AG04449 (cell line): Measurements from ENCODE around the gene CLDN9.

Experiments used
- CTCF ChIA-PET: fragments of 350-600 bp; formaldehyde crosslinking; extraction: SDS; loops from one replicate; lab custom pipeline; 2021; ENCODE audit warnings: antibody characterized with exemption; lab: Yijun Ruan, JAX
- POLR2A ChIA-PET: fragments of 400-600, 350-600 bp; formaldehyde crosslinking; extraction: SDS; loops from one replicate; lab custom pipeline; 2020; ENCODE audit warnings: antibody characterized with exemption, inconsistent platforms; lab: Yijun Ruan, JAX
- DNase-seq: peaks from one replicate; pipeline ENCODE4 v3.0.0-alpha.2; 2010; ENCODE audit warnings: low read depth, low spot score
- H3K4me3 ChIP-seq: 2 replicates; pipeline ENCODE4 v1.5.1; 2011; ENCODE audit warnings: low read depth, mild to moderate bottlenecking, control low read depth, low read length
- TF ChIP-seq, protein P1 (sequence below): IDR thresholded peaks from one replicate; pipeline ENCODE4 v1.5.1; 2011; ENCODE audit warnings: mild to moderate bottlenecking, moderate library complexity, low read length, control low read depth, inconsistent platforms; ENCODE audit not compliant: insufficient read depth; ENCODE audit errors: missing control alignments

CLDN9 gene

GRCh38 chr16:2987833-2988232 is 24.9 kb upstream of the CLDN9 start:
- ChIA-PET POLR2A (no interaction called here), CTCF (no interaction called here)
- no peak overlapping the region for H3K4me3 ChIP-seq
- TF ChIP-seq, protein P1, sequence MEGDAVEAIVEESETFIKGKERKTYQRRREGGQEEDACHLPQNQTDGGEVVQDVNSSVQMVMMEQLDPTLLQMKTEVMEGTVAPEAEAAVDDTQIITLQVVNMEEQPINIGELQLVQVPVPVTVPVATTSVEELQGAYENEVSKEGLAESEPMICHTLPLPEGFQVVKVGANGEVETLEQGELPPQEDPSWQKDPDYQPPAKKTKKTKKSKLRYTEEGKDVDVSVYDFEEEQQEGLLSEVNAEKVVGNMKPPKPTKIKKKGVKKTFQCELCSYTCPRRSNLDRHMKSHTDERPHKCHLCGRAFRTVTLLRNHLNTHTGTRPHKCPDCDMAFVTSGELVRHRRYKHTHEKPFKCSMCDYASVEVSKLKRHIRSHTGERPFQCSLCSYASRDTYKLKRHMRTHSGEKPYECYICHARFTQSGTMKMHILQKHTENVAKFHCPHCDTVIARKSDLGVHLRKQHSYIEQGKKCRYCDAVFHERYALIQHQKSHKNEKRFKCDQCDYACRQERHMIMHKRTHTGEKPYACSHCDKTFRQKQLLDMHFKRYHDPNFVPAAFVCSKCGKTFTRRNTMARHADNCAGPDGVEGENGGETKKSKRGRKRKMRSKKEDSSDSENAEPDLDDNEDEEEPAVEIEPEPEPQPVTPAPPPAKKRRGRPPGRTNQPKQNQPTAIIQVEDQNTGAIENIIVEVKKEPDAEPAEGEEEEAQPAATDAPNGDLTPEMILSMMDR = no peak
- DNase-seq = no peak

DNA sequence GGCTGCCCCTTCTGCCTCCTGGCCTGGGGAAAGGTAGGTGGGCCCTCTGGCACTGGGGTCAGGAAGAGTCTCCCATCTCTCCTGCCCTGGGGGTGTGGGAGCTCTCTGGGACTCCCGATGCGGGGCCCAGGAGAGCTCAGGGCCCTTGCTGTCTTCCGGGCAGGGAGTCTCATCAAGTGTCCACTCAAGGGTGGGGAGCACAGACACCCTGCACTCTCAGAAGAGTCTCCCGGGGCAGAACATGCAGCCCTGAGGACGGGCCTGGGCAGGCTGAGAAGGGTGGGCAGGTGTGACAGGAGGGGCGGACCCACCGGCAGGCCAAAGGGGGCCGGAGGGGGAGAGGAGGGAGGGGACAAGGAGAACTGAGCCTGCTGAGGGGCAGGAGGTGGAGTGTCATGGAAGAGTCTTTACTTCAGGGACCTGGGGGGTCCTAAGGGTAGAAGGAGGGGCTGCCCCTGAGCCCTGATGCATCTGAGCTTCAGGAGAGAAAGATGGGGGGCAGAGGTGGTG is 24.1 kb upstream of the CLDN9 start:
- no peak for DNase-seq
- no peak overlapping the region for H3K4me3 ChIP-seq
- POLR2A ChIA-PET = interaction anchor here (0.5 kb wide), 1 partner anchor 32 kb away, joined by 3 read pairs; no protein-coding TSS in a partner anchor
- TF ChIP-seq, protein P1 = no peak
- CTCF ChIA-PET = no interaction called here

GRCh38 chr16:2990891-2991290 is 21.8 kb upstream of the CLDN9 start:
- no peak overlapping the region for H3K4me3 ChIP-seq
- no peak for DNase-seq
- ChIA-PET CTCF (no interaction called here), POLR2A (no interaction called here)
- TF ChIP-seq, protein P1 = no peak

GRCh38 chr16:2991566-2992261 is 21.0 kb upstream of the CLDN9 start:
- POLR2A ChIA-PET = no interaction called here
- CTCF ChIA-PET = no interaction called here
- TF ChIP-seq, protein P1 = no peak
- H3K4me3 ChIP-seq = no peak overlapping the region
- no peak for DNase-seq

DNA sequence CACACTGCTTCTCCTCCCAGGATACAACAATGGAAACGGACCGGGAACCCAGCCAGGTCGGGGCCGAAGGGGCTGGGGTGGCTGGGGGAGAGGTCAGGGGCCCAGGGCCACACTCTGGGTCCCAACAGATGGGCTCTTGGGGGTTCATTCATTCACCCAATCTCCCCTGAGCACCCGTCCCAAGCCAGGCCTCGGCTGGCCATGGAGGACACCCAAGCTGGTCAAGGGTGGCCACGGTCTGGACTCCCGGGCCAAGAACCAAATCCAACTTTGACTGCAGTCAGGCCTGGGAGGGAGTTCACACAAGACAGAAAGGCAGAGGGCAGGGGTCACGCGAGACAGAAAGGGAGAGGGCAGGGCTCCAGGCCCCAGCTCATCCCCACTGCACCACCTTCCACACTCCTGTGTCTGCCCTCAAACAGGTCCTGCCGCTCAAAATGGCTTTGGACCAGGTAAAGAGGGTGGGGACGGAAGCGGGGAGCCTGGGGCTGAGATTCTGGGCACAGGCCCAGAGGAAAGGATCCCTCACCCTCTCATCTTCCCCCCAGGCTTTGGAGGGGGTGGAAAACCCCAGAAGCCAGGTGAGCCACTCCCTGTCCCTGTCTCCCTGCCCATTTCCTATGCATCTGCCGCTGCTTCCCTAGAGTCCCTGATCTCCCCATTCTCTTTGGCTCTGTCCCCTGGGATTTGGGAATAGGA is 20.2 kb upstream of the CLDN9 start:
- CTCF ChIA-PET = interaction anchor here (1.1 to 1.3 kb wide), 2 partner anchors 10 to 11 kb away, joined by 4 to 5 read pairs; no protein-coding TSS in a partner anchor
- DNase-seq = no peak
- H3K4me3 ChIP-seq = no peak overlapping the region
- POLR2A ChIA-PET = no interaction called here
- TF ChIP-seq, protein P1 = no peak

DNA sequence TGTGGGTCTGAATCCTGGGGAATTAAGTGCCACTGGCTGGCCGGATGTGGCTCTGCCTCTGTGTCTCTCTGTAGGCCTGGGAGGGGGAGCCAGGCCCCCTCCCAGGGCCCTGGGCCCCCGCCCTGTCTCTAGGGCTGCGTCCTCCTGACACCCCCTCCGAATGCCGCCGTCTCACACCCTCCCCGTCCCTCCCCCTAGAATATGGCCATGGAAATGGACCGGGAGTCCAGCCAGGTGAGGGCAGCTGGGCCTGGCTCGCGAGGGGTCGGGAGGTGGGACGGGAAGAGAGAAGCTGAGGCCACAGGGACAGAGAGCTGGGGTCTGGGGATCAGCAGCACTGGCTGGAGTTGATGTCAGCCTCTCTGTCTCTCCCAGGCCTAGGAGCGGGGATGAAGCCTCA is 16.4 kb upstream of the CLDN9 start:
- ChIA-PET POLR2A (no interaction called here), CTCF (interaction anchor here (1.5 kb wide), 1 partner anchor 15 kb away, joined by 5 read pairs; the partner anchor contains the start of gene PKMYT1)
- H3K4me3 ChIP-seq = no peak overlapping the region
- no peak for DNase-seq
- TF ChIP-seq, protein P1 = no peak
